ENCODE data around the gene ARHGAP24. TPM values are rescaled to one million over a fixed set of nuclear protein-coding genes. Genes with fewer than 3 reads are reported as not detected.

Gene ARHGAP24
- total RNA-seq, 2 experiments from 2014 or later: 0.22 to 0.70 TPM

- no peak for ATAC-seq
- POLR2A ChIA-PET: no interaction called here
- CTCF ChIA-PET: no interaction called here
- Mint-ChIP-seq H3K27me3 (no peaks in the 10 kb centered on the region), H3K4me3 (no peak overlapping the region), H3K27ac (no peak overlapping the region), H3K36me3 (ENCODE audit: low read depth) (no peaks in the 10 kb centered on the region), H3K4me1 (ENCODE audit: low read depth) (no peaks in the 10 kb centered on the region), H3K9me3 (no peaks in the 10 kb centered on the region)
- intact Hi-C loops (cut with micrococcal nuclease): no loop called here
- TF ChIP-seq CTCF (IDR thresholded peaks at IDR 0.05): no peak
- DNase-seq: no peak
Measured at GRCh38 chr4:85448906-85449890, 25.8 kb upstream of the ARHGAP24 start.

GRCh38 chr4:85452058-85452731 is 22.8 kb upstream of the ARHGAP24 start:
- Mint-ChIP-seq H3K4me3 (no peak overlapping the region), H3K36me3 (ENCODE audit: low read depth) (no peaks in the 10 kb centered on the region), H3K4me1 (ENCODE audit: low read depth) (no peaks in the 10 kb centered on the region), H3K27me3 (no peaks in the 10 kb centered on the region), H3K9me3 (no peaks in the 10 kb centered on the region), H3K27ac (no peak overlapping the region)
- ChIA-PET CTCF (no interaction called here), POLR2A (no interaction called here)
- TF ChIP-seq CTCF (IDR thresholded peaks at IDR 0.05): no peak
- intact Hi-C loops (cut with micrococcal nuclease): no loop called here
- ATAC-seq (no peak), DNase-seq (no peak)

GRCh38 chr4:85455942-85456341 is 19.0 kb upstream of the ARHGAP24 start:
- H3K4me1 Mint-ChIP-seq (ENCODE audit: low read depth): no peaks in the 10 kb centered on the region
- no peak for ATAC-seq
- no peak for DNase-seq
- no peaks in the 10 kb centered on the region for H3K36me3 Mint-ChIP-seq (ENCODE audit: low read depth)
- H3K27ac Mint-ChIP-seq: no peak overlapping the region
- H3K9me3 Mint-ChIP-seq: no peaks in the 10 kb centered on the region
- no peaks in the 10 kb centered on the region for H3K27me3 Mint-ChIP-seq
- intact Hi-C loops (cut with micrococcal nuclease): no loop called here
- CTCF ChIA-PET: no interaction called here
- TF ChIP-seq CTCF (IDR thresholded peaks at IDR 0.05): no peak
- H3K4me3 Mint-ChIP-seq: no peak overlapping the region
- POLR2A ChIA-PET: no interaction called here

GRCh38 chr4:85457752-85458467 is 17.0 kb upstream of the ARHGAP24 start:
- Mint-ChIP-seq H3K4me3 (no peak overlapping the region), H3K36me3 (ENCODE audit: low read depth) (no peaks in the 10 kb centered on the region), H3K4me1 (ENCODE audit: low read depth) (no peaks in the 10 kb centered on the region), H3K9me3 (no peaks in the 10 kb centered on the region), H3K27ac (no peak overlapping the region), H3K27me3 (no peaks in the 10 kb centered on the region)
- intact Hi-C loops (cut with micrococcal nuclease): no loop called here
- DNase-seq (no peak), ATAC-seq (no peak)
- ChIA-PET CTCF (no interaction called here), POLR2A (no interaction called here)
- no peak for TF ChIP-seq CTCF (IDR thresholded peaks at IDR 0.05)
